ENCODE results near the gene HSD17B1. TPM values are rescaled to one million over a fixed set of nuclear protein-coding genes. Genes with fewer than 3 reads are reported as not detected.

Gene HSD17B1
- total RNA-seq, 1 donor from 2014 or later: 4.1 TPM

- no peaks in the 10 kb centered on the region for H3K9me3 Mint-ChIP-seq (ENCODE audit: unreplicated experiment)
- no peak for DNase-seq
- no peak overlapping the region for H3K4me3 Mint-ChIP-seq (ENCODE audit: unreplicated experiment)
- no peak for TF ChIP-seq CTCF (IDR thresholded peaks at IDR 0.05; ENCODE audit: partially characterized antibody, unreplicated experiment)
- H3K36me3 Mint-ChIP-seq (ENCODE audit: unreplicated experiment): no peaks in the 10 kb centered on the region
- no peak overlapping the region for H3K27ac Mint-ChIP-seq (ENCODE audit: unreplicated experiment)
- no peaks in the 10 kb centered on the region for H3K4me1 Mint-ChIP-seq (ENCODE audit: low read depth, unreplicated experiment)
- peaks cover 4% of the 10 kb centered on the region for H3K27me3 Mint-ChIP-seq (ENCODE audit: unreplicated experiment)
Observed at GRCh38 chr17:42584880-42585279, 32.2 kb downstream of the HSD17B1 start.

GRCh38 chr17:42585353-42585752 is 32.6 kb downstream of the HSD17B1 start:
- Mint-ChIP-seq H3K4me3 (ENCODE audit: unreplicated experiment) (no peak overlapping the region), H3K4me1 (ENCODE audit: low read depth, unreplicated experiment) (no peaks in the 10 kb centered on the region), H3K9me3 (ENCODE audit: unreplicated experiment) (no peaks in the 10 kb centered on the region), H3K27ac (ENCODE audit: unreplicated experiment) (no peak overlapping the region), H3K36me3 (ENCODE audit: unreplicated experiment) (no peaks in the 10 kb centered on the region), H3K27me3 (ENCODE audit: unreplicated experiment) (peaks cover 2% of the 10 kb centered on the region)
- TF ChIP-seq CTCF (IDR thresholded peaks at IDR 0.05; ENCODE audit: partially characterized antibody, unreplicated experiment): no peak
- no peak for DNase-seq

- Mint-ChIP-seq H3K27ac (ENCODE audit: unreplicated experiment) (no peak overlapping the region), H3K4me1 (ENCODE audit: low read depth, unreplicated experiment) (no peaks in the 10 kb centered on the region), H3K36me3 (ENCODE audit: unreplicated experiment) (no peaks in the 10 kb centered on the region), H3K27me3 (ENCODE audit: unreplicated experiment) (peaks cover 2% of the 10 kb centered on the region), H3K9me3 (ENCODE audit: unreplicated experiment) (no peaks in the 10 kb centered on the region), H3K4me3 (ENCODE audit: unreplicated experiment) (no peak overlapping the region)
- TF ChIP-seq CTCF (IDR thresholded peaks at IDR 0.05; ENCODE audit: partially characterized antibody, unreplicated experiment): no peak
- no peak for DNase-seq
Observed at GRCh38 chr17:42586514-42587230, 33.9 kb downstream of the HSD17B1 start.

- H3K27ac Mint-ChIP-seq (ENCODE audit: unreplicated experiment): no peak overlapping the region
Observed at GRCh38 chr17:42590886-42591285, 38.2 kb downstream of the HSD17B1 start.

More at GRCh38 chr17:42590886-42591285, 38.2 kb downstream of the HSD17B1 start:
- DNase-seq: no peak
- no peak for TF ChIP-seq CTCF (IDR thresholded peaks at IDR 0.05; ENCODE audit: partially characterized antibody, unreplicated experiment)
- Mint-ChIP-seq H3K4me3 (ENCODE audit: unreplicated experiment) (no peak overlapping the region), H3K27me3 (ENCODE audit: unreplicated experiment) (peaks cover 2% of the 10 kb centered on the region), H3K9me3 (ENCODE audit: unreplicated experiment) (no peaks in the 10 kb centered on the region), H3K4me1 (ENCODE audit: low read depth, unreplicated experiment) (no peaks in the 10 kb centered on the region), H3K36me3 (ENCODE audit: unreplicated experiment) (no peaks in the 10 kb centered on the region)

Data from glutamatergic neuron (in vitro differentiated cells).